Germinal center (tissue), 1 donor: Measurements from ENCODE around the gene JARID2.
"Not testable (repeated sequence)": the region's sequence is repeated elsewhere in the genome, so short reads cannot be mapped to it uniquely, and the experiment has no call there.

Source experiments
- DNase-seq: peaks from one replicate; pipeline ENCODE4 v3.0.0; 2012; ENCODE audit warnings: mixed read lengths, low spot score

The JARID2 gene

DNA sequence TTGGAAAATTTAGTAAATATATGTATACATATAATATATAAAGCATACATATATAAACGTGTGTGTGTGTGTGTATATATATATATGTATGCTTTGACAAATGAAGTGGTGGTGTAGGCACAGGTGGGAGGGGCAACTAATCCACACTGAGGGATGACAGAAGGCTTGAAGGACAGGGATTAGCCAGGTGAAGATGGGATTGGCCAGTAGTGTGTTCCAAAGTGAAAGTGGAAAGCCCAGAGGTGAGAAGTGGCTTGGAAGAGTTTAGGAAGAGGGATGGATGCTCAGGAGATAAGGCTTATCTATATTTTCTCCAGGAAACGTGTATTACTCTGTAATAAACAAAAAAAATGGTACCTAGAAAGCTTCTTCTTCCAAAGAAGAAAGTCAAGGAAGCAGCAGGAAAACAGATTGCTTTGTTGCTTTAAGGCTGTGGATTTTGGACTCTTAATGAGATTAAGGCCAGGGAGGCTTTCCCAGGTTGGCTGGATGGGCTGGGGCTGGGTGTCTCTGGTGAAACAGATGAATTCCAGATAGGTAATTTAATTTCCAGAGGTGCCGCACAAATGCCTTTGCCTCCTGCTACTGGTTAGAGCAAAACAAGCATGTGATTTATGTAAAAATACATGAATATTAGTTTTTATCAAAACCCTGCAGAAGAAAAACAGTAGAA is 63.9 kb downstream of the JARID2 start:
- no peak for DNase-seq

DNA sequence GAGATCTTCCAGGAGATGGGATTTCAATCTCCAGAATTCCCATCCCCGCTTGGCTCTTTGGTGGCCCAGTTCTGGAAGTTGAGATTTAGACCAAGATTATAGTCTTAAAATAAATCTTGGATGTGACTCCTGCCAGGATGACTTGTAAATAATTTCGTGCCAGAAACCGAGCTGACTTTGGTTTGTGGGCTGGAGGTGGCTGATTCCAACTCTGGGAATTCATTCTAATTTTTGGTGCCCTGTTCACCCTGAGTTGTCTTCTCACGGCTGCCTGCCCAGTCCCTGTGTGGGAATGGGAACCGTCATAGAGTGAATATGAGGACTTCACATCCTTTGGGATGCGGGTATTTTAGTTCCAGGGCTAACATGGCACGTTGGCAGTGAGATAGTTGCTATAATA is 64.8 kb downstream of the JARID2 start:
- no peak for DNase-seq

DNA sequence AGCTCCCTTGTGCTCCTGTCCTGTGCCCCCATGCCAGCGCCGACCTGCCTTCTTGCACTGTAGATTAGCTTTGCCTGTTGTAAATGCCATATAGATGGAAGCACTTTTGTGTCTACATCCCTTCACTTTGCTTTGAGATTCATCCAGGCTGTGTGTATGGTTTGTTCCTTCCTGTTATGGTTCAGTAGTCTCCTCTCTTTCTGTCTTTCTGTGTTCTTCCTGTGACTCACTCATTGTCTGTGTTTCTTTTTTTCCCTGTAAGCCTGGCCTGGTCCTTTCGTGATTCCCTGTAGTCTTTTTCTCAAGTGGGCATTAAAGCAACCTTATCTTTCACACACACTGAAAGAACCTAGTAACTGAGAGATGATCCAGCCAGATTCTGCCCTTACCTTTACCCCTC is 66.6 kb downstream of the JARID2 start:
- no peak for DNase-seq

DNA sequence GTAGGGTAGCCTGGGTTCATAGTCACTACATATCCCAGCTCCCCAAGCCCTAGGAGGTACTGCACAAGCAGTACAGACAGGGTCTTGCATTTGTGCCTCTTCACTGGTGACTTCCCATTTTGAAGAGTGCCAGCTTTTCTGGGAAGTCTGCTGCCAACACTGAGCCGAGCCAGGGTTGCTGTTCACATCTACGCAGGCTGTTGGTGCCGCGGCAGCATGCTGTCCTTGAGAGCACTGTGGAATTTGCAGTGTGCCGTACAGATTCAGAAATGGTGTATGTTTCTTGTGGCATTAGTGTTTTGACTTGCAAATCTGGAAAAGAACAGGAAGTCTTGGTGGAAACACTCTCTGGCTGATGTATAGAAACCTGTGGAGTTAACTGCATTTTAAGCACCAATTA is 67.5 kb downstream of the JARID2 start:
- peak; percentile 38 for DNase-seq

DNA sequence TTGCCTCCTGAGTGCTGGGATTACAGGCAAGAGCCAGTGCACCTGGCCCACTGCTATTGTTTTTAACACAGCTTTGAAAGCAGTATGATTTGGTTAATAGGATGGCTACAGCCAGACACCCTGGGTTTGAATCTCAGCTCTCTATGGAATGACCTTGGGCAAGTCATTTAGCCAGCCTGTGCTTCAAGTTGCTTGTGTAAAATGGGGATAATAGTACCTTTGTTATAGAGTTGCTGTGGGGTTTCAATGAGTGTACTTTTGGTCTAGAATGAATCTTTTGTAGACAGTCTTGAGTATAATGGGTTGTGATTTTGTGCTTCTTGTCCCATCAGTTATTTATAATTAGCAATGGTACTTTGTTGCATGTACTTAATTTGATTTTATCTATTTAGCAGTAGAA is 70.9 kb downstream of the JARID2 start:
- no peak for DNase-seq

DNA sequence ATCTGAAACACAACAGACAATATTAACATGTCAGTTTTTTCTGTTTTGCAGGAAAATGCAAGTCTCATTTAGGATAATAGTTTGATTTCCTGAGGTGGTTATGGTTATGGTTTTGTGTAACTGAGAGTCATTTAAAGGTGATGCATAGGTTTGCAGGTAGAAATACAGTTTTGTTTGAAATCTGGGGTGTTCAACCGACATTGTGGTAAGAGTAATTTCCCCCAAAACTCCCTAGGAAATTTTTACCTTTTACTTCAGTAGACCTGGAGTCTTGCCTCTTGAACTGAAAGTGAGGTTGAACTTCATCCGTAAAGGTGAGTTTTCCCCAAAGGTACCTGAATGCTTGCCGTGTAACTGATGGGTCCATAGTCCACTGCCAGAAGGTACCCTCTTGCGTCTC is 71.4 kb downstream of the JARID2 start:
- no peak for DNase-seq

DNA sequence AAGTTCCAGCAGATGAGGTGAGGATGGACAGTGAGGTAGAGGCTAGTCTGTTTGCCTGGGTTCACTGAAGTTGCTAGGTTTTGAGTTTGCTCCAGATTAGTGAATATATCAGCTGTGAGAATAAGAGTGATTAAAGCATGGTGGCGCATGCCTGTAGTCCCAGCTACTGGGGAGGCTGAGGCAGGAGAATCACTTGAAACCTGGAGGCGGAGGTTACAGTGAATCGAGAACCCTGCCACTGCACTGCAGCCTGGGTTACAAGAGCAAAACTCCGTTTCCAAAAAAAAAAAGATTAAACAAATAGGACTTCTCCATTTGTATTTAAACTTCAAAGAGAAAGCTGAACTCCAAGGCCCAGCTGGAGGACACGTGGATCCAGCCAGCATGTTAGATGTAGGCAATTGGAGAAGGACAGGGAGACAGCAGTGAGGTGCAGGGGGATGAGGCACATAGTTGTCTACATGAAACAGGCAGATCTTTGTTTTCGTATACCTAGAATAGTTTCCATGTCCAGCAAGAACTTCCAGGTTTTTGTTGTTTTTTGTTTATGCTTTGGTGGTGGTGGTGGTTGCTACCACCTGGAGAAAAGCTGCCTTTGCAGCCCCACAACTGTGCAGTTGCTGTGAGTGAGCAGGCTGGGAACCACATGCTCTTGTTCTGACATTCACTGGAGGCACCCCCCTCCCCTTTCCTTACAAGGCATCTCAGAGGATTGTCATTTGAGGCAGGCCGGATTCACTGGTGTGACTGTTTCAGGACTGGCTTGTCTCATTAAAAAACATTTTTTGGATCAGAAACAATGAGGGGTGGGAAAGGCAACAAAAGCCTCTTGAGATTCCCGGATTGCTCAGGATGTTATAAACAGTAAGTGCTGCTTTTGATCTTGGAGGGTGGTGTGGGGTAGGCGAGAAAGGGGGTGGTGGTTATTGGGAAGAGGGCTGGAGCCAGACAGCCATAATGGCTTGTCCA is 72.3 kb downstream of the JARID2 start:
- DNase-seq = no peak

DNA sequence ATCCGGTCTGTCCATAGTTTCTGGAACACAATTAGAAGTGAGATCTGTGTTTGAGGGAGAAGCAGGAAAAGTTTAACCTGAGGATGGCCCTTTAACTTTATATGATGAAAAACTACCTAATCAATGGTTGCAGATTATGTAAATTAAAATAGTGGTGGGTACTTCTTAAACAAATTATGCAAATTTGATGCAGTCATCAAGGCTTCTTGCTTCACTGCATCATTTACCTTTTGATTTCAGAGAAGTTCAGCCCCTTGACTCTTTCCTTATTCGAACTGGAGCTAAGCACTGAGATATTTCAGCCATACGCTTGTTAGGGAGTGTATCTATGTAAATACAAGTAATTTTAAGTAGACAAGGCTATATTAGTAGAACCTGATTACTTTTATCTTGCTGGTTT is 73.8 kb downstream of the JARID2 start:
- no peak for DNase-seq

DNA sequence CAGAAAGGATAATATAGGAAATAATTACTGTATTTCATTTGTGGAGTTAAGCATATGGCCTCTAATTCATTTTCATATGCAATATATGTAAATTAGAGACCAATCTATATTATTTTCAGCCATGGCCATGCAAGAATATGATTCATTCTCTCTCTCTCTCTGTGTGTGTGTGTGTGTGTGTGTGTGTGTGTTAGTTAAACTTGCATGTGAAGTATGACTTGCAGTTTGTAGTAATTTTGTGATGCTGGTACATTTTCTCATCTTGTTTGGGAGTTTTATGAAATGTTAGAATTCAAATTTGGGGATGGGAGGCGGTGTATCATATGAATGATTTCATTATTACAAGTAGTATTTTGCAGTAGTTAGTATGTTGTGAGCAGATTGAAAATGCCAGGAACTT is 74.8 kb downstream of the JARID2 start:
- DNase-seq = no peak

DNA sequence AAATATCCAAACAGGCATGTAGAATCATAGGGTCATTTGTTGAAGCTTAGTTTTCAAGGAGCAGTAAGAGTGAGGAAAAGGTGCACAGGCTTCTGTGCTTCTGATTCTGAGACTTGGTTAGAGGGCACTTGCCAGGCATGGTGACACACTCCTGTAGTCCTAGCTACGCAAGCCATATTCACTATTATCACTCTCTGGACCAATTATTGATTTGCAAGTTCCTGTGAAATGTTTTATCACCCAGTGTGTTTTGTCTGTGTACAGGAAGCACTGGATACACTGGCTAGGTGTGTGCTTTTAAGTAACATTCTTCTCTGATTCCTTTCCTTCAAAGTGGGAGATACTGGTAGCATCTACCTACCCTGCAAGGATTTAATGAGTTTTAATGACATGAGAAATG is 76.3 kb downstream of the JARID2 start:
- no peak for DNase-seq

DNA sequence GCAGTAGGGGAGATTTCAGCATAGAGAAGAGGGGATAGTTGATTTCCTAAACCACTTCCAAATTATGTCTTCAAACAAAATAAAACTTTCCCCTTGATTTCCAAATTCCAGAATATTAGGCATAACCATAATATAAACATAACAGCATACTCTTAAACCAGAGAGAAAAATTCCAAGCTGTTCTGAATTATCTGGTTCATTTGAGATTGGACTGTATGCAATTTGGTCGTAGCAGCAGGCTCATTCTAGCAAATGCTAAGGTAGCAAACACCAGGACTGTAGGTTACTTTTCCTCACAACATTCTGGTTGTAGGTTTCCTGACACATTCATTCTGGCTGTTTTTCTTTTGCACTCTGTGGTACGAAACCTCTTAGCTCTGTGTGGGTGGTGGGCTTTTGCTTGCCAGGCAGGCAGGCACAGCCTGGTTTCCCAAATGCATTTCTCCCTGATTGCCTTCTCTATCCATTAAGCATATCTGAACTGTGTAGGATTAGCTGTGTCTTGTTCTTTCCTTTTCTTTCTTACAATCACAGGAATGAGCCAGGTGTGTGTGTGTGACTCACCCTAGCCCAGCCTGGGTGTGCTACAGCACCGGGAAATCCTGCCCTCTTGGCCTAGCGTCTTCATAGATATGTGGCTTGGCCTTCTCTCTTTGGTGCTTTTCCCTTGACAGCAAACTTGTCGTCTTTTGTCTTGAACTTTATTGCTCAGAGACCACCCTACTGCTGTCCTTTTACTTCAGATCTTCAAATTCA is 77.1 kb downstream of the JARID2 start:
- no peak for DNase-seq

DNA sequence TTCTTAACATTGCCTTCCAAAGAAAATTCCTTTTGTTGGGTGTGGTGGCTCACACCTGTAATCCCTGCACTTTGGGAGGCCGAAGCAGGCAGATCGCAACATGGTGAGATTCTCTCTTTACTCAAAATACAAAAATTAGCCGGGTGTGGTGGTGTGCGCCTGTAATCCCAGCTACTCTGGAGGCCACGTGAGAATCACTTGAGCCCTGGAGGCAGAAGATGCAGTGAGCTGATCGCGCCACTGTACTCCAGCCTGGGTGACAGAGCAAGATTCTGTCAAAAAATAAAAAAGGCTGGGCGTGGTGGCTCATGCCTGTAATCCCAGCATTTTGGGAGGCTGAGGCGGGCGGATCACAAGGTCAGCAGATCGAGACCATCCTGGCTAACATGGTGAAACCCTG is 77.7 kb downstream of the JARID2 start:
- not testable (repeated sequence) for DNase-seq

DNA sequence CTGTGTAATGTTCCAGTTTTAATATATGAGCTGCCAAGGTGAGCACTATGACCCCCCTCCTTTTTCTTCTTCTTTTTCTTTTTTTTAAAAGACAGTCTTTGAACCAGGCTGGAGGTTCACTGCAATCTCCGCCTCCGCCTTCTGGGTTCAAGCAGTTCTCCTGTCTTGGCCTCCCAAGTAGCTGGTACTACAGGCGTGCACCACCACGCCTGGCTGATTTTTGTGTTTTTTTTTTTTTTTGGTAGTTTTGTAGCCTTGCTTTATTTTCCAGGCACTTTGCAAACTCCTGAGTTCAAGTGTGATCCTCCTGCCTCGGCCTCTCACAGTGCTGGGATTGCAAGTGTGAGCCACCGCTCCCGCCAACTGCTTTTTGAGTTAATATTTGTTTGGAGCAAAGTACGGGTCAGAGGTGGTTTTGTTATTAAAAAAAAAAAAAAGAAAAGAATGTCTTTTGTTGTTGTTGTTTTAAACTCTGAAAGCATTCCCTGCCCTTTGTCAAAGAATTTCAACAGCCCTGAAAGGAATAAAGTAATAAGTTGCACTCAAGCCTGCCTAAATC is 78.6 kb downstream of the JARID2 start:
- DNase-seq = no peak

DNA sequence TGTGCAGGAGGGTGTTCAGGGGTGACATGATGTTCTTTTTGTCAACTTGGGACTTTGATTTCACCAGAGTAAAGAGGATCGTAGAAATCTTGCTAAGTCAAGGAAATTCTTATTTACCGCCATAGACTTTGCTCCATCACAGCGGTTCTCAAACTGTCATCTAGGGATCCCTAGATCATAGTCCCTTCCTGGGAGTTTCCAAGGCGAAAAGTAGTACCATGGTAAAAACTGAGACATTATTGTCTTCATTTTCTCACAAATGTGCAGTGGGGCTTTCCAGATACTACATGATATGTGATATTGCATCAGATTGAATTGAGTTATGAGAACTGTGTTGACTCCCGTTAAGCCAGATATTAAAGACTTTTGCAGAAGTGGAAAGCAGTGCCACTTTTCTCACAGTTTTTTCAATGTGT is 79.7 kb downstream of the JARID2 start:
- no peak for DNase-seq

DNA sequence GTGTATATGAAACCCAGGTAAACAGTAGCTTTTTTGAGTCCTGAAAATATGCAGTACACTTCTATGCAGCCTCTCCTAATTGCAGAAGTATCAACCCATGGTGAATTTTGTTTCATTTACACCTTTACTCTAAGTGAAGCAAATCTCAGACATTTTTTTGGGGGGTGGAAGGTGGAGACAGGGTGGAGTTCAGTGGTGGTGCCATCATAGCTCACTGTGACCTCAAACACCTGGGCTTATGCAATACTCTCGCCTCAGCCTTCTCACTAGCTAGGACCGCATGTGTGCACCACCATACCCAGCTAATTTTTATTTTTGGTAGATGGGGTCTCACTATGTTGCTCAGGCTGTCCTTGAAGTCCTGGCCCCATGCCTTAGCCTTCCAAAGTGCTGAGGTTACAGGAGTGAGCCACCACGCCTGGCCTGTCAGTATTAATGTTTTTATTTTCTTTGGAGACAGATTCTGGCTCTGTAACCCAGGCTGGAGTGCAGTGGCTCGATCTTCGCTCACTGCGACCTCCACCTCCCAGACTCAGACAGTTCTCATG is 80.3 kb downstream of the JARID2 start:
- DNase-seq = no peak

DNA sequence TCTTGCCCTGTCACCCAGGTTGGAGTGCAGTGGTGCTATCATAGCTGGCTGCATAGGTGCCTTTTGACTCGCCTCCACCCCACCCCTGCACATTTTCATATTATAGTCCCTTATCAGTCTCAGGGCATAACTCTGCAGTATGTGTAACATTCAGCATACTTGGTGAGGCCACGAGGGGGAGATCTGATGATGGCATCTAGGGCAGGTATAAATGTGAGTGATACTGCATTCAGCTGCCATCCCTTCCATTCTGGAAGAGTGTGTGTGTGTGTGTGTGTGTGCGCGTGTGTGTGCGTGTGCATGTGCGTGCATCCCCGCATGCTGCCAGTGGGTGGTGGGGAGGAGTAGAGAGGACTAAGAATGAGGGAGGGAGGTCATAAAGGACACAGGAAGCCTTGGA is 81.4 kb downstream of the JARID2 start:
- DNase-seq = peak; percentile 70

DNA sequence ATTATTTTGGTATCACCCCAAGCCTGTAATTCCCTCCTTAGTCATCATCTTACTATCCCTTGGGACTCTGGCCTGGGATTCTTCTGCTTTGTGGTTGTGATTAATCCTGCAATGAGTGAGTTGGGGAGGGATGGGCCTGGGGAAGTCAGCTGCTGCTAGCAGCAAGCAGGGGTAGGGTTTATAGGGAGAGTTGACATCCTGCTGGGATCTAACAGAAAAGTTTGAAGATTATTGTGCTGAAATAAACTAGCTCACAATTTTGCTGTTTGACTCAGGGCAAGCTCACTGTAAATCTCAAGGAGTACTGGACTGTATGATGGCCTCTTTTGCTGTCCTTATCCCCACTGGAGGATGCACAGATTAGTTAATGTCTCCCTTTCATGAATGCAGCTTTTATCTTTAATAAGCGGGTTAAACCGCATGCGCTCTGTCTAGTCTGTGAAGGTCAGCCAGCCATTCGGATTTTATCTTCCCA is 83.4 kb downstream of the JARID2 start:
- DNase-seq = no peak

DNA sequence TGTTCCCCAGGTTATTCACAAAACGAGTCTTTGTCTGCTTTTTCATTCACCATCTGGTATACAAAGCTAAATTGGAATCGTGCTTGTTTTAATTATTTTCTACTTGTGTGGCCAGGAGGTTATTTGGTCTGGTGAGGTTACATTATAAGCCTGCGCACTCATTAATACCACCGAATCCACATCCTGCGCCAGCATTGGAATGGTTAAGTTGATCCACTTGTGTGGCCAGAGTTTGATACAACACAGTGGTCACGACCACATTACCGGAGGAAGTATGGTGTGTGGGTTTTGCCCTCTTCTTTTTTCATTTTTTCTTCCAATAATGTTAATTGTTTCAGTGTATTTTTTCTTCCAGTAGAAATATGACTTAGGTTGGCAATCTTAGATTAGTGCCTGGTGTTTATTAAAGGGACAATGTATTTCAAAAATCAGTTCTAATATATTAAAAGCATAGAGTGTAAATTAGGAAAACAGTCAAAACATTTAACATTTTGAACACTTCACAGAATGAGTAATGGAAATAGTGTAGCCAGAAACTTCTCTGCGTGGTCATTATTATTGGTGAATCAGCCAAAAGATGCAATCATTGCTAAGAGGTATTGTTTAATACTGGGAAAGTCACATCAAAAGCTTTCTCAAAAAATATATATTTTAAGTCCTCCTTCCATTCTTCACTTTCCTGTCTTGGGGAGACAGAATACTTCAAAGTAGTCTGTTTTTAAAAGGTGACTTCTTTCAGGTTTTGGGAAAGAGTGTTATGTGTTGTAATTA is 84.5 kb downstream of the JARID2 start:
- no peak for DNase-seq

DNA sequence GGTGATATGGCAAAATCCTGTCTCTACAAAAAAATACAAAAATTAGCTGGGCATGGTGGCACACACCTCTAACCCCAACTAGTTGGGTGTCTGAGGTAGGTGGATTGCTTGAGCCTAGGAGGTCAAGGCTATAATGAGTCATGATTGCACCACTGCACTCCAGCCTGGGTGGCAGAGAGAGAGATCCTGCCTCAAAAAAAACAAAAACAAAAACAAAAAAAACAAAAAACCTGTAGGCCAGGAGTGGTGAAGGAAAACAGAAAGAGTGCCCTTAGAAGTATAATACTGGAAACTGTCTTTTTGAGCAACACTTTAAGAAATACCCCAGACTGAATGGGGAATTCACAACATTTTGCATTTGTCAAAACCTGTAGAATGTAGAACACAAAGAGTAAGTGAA is 85.3 kb downstream of the JARID2 start:
- no peak for DNase-seq

DNA sequence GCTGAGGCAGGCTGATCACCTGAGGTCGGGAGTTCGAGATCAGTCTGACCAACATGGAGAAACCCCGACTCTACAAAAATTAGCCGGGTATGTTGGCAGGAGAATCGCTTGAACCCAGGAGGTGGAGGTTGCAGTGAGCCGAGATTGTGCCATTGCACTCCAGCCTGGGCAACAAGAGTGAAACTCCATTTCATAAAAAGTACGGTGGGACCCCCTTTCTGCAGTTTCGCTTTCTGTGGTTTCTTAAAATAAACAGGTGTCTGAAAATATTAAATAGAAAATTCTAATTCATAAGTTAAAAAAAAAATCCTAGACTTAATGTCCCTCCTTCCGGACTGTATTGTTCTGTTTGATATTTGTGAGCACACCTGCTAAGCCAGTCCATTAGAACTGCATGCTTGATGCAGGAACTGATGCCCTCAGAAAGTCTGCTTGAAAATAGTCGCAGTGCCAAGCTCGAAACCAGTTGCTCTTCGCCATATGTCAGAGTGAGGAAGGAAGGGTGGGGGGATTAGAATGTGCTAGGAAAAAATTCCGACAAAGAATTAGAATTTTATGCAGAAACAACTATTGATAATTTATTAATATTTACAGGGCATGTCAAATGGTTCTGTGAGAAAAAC is 85.9 kb downstream of the JARID2 start:
- DNase-seq = no peak

DNA sequence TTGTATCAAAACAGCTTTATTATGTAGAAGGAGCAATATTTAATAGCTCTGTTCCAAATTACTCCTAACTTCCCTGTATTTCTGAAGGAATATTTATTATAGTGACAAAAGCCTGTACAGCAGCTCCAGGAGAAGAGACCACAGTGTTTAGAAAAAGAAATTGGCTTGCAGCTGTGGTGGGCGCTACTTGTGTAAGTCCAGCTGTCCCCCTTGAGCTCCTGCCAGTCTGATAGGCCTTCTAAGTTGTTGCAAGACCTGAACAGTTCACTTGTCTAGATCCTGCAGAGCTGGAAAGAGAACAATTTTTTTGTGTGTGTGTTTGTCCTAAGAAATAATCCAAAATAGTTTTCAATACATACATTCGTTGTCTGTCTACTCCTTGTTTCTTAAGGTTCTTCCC is 86.6 kb downstream of the JARID2 start:
- no peak for DNase-seq
